NT2/D1 (cell line): ENCODE data around the gene TMA7B.

Experiments used
- DNase-seq: peaks from one replicate; pipeline ENCODE4 v3.0.0-alpha.2; 2011; ENCODE audit warnings: low read depth, low spot score
- H3K27me3 ChIP-seq: 2 replicates; pipeline ENCODE4 v1.6.0; 2011; ENCODE audit warnings: mild to moderate bottlenecking; ENCODE audit not compliant: insufficient read length, insufficient read depth
- H3K36me3 ChIP-seq: 2 replicates; pipeline ENCODE4 v1.6.1; 2011; ENCODE audit warnings: mild to moderate bottlenecking, low read length, mixed read lengths; ENCODE audit not compliant: insufficient read depth, insufficient read length
- H3K4me1 ChIP-seq: 2 replicates; pipeline ENCODE4 v1.5.1; 2011; ENCODE audit not compliant: insufficient read depth, insufficient read length
- H3K4me3 ChIP-seq: 2 replicates; pipeline ENCODE4 v1.5.1; 2011; ENCODE audit warnings: low read depth; ENCODE audit not compliant: insufficient read length
- H3K9ac ChIP-seq: 2 replicates; pipeline ENCODE4 v1.6.0; 2011; ENCODE audit warnings: low read depth; ENCODE audit not compliant: insufficient read length
- H3K9me3 ChIP-seq: 2 replicates; pipeline ENCODE4 v1.5.1; 2011; ENCODE audit warnings: mild to moderate bottlenecking, low read length; ENCODE audit not compliant: insufficient read depth
- SUZ12 ChIP-seq: IDR thresholded peaks from 2 replicates; pipeline ENCODE4 v1.6.1; 2011; ENCODE audit not compliant: insufficient read length, insufficient read depth; ENCODE audit errors: extremely low read depth
- YY1 ChIP-seq: IDR thresholded peaks from 2 replicates; pipeline ENCODE4 v1.6.1; 2011; ENCODE audit not compliant: insufficient read length, insufficient read depth
- ZNF274 ChIP-seq: IDR thresholded peaks from 2 replicates; pipeline ENCODE4 v1.6.1; 2011; ENCODE audit warnings: mild to moderate bottlenecking, low read depth, low read length

TMA7B gene

DNA sequence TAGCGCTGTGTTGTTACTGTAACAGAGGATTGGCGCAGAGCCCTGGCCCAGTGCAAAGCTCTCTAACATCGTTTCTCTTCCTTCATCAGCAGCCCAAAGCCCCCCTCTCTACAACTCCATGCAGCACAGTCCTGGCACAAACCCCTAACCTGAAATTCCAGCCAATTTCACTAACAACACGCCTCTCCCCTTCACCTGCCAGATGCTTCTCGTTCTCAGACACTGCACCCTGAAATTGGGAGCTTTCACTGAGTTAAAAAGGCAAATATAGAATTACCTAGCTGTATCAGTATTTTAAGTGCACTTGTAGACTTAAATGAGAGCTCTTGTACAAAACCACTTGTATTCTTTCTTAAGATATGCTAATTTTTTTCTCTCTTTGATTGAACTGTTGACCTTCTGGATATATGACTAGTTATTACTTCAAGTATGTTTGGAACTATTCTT lies 43.0 kb upstream of the TMA7B start:
- H3K9ac ChIP-seq = no peak overlapping the region
- no peaks in the 10 kb centered on the region for H3K36me3 ChIP-seq
- no peak for TF ChIP-seq ZNF274
- no peak for TF ChIP-seq SUZ12
- no peak for TF ChIP-seq YY1
- no peaks in the 10 kb centered on the region for H3K9me3 ChIP-seq
- H3K4me1 ChIP-seq = no peaks in the 10 kb centered on the region
- DNase-seq = no peak
- no peak overlapping the region for H3K4me3 ChIP-seq
- H3K27me3 ChIP-seq = no peaks in the 10 kb centered on the region

DNA sequence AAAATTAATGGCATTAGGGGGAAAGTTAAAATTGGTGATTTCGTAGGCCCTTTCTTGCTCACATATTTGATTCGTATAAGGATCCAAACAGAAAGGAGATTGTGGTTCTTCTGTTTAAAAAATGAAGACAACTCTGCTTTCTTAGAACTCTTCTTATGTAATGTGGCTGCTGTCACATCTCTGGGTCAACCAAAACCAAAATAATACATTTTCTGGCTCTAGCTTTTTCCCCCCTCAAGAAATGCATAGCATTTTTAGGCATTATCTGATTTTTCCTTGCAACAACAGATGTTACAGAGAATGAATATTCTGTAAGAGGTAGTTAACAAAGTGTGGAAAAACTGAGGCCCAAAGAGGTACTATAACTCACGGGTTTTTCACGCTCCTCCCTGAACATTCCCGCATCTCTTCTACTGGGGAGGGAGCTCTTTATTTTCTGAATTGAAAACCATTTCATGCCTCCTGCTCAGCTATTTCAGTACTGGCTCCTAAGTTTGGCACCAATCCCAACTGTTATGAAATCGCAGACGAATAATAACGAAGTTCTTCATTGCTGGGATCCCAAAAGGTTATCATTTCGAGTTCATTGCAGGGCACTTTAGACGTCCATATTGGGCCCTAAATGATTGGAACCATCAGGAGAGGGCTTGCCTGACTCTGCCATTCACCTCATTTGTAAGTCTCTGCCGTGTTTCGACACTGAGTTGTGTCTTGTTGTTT lies 42.3 kb upstream of the TMA7B start:
- Histone ChIP-seq H3K9me3 (no peaks in the 10 kb centered on the region), H3K27me3 (no peaks in the 10 kb centered on the region), H3K4me1 (no peaks in the 10 kb centered on the region), H3K36me3 (no peaks in the 10 kb centered on the region), H3K4me3 (no peak overlapping the region), H3K9ac (no peak overlapping the region)
- DNase-seq = no peak
- TF ChIP-seq YY1 (no peak), SUZ12 (no peak), ZNF274 (no peak)

DNA sequence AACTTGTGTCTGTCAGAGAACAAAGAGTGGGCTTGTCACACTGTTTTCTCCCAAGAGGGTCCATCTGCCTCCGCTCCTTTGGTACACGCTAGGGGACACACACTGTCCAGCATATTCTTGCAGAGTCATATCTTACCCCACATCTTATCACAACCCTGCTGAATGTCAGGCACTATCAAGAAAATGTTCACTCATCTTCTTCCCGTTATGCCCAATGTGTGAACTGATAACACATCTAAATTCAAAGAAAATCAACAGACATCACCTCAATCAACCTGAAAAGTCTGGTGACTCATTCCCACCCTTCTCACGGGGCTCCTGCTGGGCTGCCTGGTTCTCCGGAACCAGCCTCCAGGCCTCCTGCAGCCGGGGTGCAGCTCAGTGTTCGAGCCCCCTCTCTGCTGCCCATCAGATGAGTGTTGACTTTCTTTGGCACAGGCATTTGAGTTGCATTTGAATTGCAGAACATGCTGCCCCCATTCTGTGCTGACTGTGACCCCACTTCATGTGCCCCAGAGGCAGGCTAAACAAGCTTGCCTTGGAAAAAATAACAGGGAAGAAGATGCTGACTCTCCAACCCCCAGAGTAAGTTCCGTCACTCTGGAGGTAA lies 40.0 kb upstream of the TMA7B start:
- no peak overlapping the region for H3K9ac ChIP-seq
- no peak for TF ChIP-seq YY1
- TF ChIP-seq ZNF274 = no peak
- no peak for TF ChIP-seq SUZ12
- H3K36me3 ChIP-seq = no peaks in the 10 kb centered on the region
- no peaks in the 10 kb centered on the region for H3K4me1 ChIP-seq
- H3K9me3 ChIP-seq = no peaks in the 10 kb centered on the region
- DNase-seq = no peak
- H3K27me3 ChIP-seq = no peaks in the 10 kb centered on the region
- no peak overlapping the region for H3K4me3 ChIP-seq

DNA sequence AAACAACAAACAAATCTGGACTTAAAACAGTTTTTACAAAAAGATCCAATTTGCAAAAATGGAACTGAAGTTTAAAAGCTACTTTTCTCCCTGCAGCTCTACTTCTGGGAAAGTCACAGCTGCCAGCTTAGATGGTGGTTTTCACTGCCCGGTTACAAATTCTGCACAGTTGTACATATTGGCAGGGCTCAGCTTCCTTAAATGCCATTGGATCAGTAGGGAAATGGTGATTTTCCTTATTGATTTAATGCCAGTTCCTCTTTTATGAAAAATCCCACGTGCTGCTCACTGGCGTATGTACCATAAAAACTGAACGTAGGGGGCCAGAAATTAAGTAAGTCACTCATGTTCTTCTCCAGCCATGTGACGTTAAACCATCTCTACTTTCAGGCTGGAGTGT lies 36.5 kb upstream of the TMA7B start:
- H3K4me3 ChIP-seq = no peak overlapping the region
- DNase-seq = no peak
- TF ChIP-seq SUZ12 (no peak), ZNF274 (no peak), YY1 (no peak)
- no peaks in the 10 kb centered on the region for H3K9me3 ChIP-seq
- no peaks in the 10 kb centered on the region for H3K36me3 ChIP-seq
- no peak overlapping the region for H3K9ac ChIP-seq
- H3K27me3 ChIP-seq = no peaks in the 10 kb centered on the region
- no peaks in the 10 kb centered on the region for H3K4me1 ChIP-seq

DNA sequence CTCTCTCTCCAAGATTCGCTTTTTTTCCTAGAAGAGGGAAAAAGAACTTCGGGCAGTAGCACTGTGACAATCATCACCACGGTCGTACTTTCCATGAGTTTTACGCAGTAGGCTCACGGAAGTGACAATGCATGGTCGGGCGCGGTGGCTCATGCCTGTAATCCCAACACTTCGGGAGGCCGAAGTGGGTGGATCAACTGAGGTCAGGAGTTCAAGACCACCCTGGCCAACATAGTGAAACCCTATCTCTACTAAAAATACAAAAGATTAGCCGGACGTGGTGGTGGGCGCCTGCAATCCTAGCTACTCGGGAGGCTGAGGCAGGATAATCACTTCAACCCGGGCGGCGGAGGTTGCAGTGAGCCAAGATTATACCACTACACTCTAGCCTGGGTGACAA lies 35.9 kb upstream of the TMA7B start:
- H3K36me3 ChIP-seq = no peaks in the 10 kb centered on the region
- no peak for TF ChIP-seq SUZ12
- no peak for TF ChIP-seq ZNF274
- no peak for TF ChIP-seq YY1
- no peaks in the 10 kb centered on the region for H3K4me1 ChIP-seq
- H3K9me3 ChIP-seq = no peaks in the 10 kb centered on the region
- DNase-seq = no peak
- no peaks in the 10 kb centered on the region for H3K27me3 ChIP-seq
- H3K4me3 ChIP-seq = no peak overlapping the region
- no peak overlapping the region for H3K9ac ChIP-seq

DNA sequence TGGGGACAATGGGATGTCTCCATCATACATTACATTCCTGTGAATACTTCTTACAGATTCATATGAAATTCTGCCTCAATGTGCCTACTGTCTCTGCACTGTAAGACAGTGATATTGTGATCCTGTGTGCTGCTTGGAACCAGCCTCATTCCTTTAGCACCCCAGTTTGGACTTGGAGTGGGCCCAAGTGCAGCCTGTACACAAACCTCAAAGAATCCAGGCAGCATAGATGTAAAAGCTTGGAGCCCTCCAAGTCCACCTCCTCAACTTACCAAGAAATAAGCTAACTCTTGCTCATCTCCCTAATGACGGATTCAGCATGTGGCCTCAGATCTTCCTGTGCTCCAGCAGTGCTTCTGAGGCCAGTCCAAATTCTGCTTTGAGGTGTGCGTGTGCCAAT lies 34.9 kb upstream of the TMA7B start:
- no peaks in the 10 kb centered on the region for H3K4me1 ChIP-seq
- H3K4me3 ChIP-seq = no peak overlapping the region
- DNase-seq = no peak
- no peaks in the 10 kb centered on the region for H3K27me3 ChIP-seq
- no peaks in the 10 kb centered on the region for H3K36me3 ChIP-seq
- H3K9ac ChIP-seq = no peak overlapping the region
- H3K9me3 ChIP-seq = no peaks in the 10 kb centered on the region
- no peak for TF ChIP-seq ZNF274
- no peak for TF ChIP-seq YY1
- no peak for TF ChIP-seq SUZ12

DNA sequence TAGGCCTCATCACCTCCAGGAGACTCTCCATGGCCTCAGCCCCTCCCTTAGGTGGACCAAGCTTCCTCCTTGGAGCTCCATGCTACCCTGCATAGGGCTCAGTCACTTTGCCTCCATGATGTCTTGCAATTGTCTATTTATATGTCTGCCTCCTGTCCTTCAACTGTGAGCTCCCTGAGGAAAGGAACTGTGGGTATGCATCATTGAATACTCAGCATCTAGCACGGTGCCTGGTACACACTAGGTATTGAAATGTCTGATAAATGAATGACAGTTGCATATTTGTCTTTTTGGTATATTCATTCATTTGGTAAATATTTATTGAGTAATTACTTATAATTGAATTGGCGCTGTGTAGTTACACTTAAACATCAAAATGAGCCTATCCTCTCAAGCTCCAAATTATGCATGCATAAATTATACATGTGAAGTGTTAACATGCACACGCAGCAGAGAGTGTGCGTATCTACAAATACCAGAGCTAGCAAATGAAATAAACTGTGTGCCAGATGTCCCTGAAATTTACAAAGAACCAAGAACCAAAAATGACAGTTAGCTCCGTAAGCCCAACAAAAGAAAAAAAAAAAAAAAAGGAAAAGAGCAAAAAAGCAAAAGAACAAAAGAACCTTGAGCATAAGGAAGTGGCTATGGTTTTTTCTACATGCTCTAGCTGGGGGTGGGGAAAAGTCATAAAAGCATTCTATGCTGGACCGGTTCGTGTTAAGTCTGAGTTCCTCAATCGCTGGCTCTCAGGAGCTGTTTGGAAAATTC lies 34.1 kb upstream of the TMA7B start:
- DNase-seq = no peak
- no peak overlapping the region for H3K9ac ChIP-seq

More for the DNA sequence above, 34.1 kb upstream of the TMA7B start:
- H3K4me1 ChIP-seq = no peaks in the 10 kb centered on the region
- TF ChIP-seq ZNF274 (no peak), YY1 (no peak), SUZ12 (no peak)
- H3K9me3 ChIP-seq = no peaks in the 10 kb centered on the region
- no peaks in the 10 kb centered on the region for H3K27me3 ChIP-seq
- no peak overlapping the region for H3K4me3 ChIP-seq
- no peaks in the 10 kb centered on the region for H3K36me3 ChIP-seq
